K562 (cell line): ENCODE data around the gene CTU1. TPM values are rescaled to one million over a fixed set of nuclear protein-coding genes. Genes with fewer than 3 reads are reported as not detected.

ENCODE experiments used
- ARHGAP35 ChIP-seq: fragments of 450-650 bp; IDR thresholded peaks from 2 replicates; pipeline ENCODE4 v1.6.1; 2018; ENCODE audit not compliant: partially characterized antibody
- FOSL1 ChIP-seq: fragments of 200-800 bp; sonication (Bioruptor generic); conservative IDR thresholded peaks from 2 replicates; pipeline ENCODE4 v1.6.1; 2016; ENCODE audit warnings: missing genetic modification characterization, missing compliant biosample characterization
- HSF4 ChIP-seq: fragments of 250-450 bp; sonication (Bioruptor Pico); IDR thresholded peaks from 2 replicates; pipeline ENCODE4 v2.1.2; 2022; ENCODE audit warnings: mild to moderate bottlenecking, moderate library complexity, borderline replicate concordance
- IFI16 ChIP-seq: fragments of 250-450 bp; sonication (Bioruptor Pico); IDR thresholded peaks from 2 replicates; pipeline ENCODE4 v2.1.2; 2022; ENCODE audit warnings: mild to moderate bottlenecking, inconsistent platforms
- KDM5B ChIP-seq: fragments of 200-600 bp; sonication (generic); IDR thresholded peaks from 2 replicates; pipeline ENCODE4 v1.6.1; 2012; ENCODE audit warnings: low read depth, mild to moderate bottlenecking, moderate library complexity, low read length, control low read depth, inconsistent platforms; ENCODE audit not compliant: insufficient replicate concordance
- NFE2 ChIP-seq: IDR thresholded peaks from 2 replicates; pipeline ENCODE4 v1.6.1; 2014; ENCODE audit warnings: antibody characterized with exemption, low read depth
- NFYB ChIP-seq: IDR thresholded peaks from 2 replicates; pipeline ENCODE4 v1.6.1; 2011; ENCODE audit warnings: mild to moderate bottlenecking, moderate library complexity; ENCODE audit not compliant: insufficient read length; ENCODE audit errors: extremely low read depth
- PML ChIP-seq: IDR thresholded peaks from 2 replicates; pipeline ENCODE4 v1.6.1; 2012; ENCODE audit warnings: low read length, inconsistent platforms
- PPARD ChIP-seq: fragments of 250-450 bp; sonication (Bioruptor Pico); IDR thresholded peaks from 2 replicates; pipeline ENCODE4 v1.8.0; 2022; ENCODE audit warnings: inconsistent platforms, mild to moderate bottlenecking, moderate library complexity
- PTTG1 ChIP-seq: fragments of 450-650 bp; IDR thresholded peaks from 2 replicates; pipeline ENCODE4 v1.6.1; 2016; ENCODE audit warnings: low read depth, mild to moderate bottlenecking, missing genetic modification characterization, missing compliant biosample characterization
- SMAD1 ChIP-seq: fragments of 150-350 bp; IDR thresholded peaks from 2 replicates; pipeline ENCODE4 v1.6.1; 2014; ENCODE audit warnings: low read length, low read depth; ENCODE audit not compliant: partially characterized antibody
- SREBF1 ChIP-seq: fragments of 150-350 bp; IDR thresholded peaks from 2 replicates; pipeline ENCODE4 v1.6.1; 2014; ENCODE audit warnings: antibody characterized with exemption, low read depth, low read length, borderline replicate concordance
- TARDBP ChIP-seq: fragments of 450-650 bp; IDR thresholded peaks from 2 replicates; pipeline ENCODE4 v1.6.1; 2016
- ZBED1 ChIP-seq: IDR thresholded peaks from 2 replicates; pipeline ENCODE4 v1.6.1; 2014
- ZBTB8A ChIP-seq: fragments of 450-650 bp; IDR thresholded peaks from 2 replicates; pipeline ENCODE4 v1.6.1; 2018; ENCODE audit warnings: mild to moderate bottlenecking, moderate library complexity; ENCODE audit not compliant: partially characterized antibody
- ZC3H4 ChIP-seq: sonication (generic); formaldehyde crosslinking; IDR thresholded peaks from 2 replicates; pipeline ENCODE4 v1.9.0; 2021; ENCODE audit warnings: missing genetic modification reagents, borderline replicate concordance
- ZEB2 ChIP-seq: fragments of 450-650 bp; IDR thresholded peaks from 2 replicates; pipeline ENCODE4 v1.6.1; 2016
- ZNF239 ChIP-seq: fragments of 250-450 bp; sonication (Bioruptor Pico); IDR thresholded peaks from 2 replicates; pipeline ENCODE4 v1.4.0; 2020; ENCODE audit warnings: mild to moderate bottlenecking
- ZNF24 ChIP-seq: fragments of 450-650 bp; IDR thresholded peaks from 2 replicates; pipeline ENCODE4 v1.6.1; 2016
- ZNF263 ChIP-seq: sonication (generic); formaldehyde crosslinking; IDR thresholded peaks from 2 replicates; pipeline ENCODE4 v1.8.0; 2022; ENCODE audit warnings: mild to moderate bottlenecking, missing genetic modification reagents, borderline replicate concordance
- ZNF3 ChIP-seq: fragments of 250-450 bp; sonication (Bioruptor Pico); IDR thresholded peaks from 2 replicates; pipeline ENCODE4 v1.5.0; 2021; ENCODE audit warnings: mild to moderate bottlenecking, moderate library complexity
- ZNF398 ChIP-seq: fragments of 250-450 bp; sonication (Bioruptor Pico); IDR thresholded peaks from 2 replicates; pipeline ENCODE4 v1.8.0; 2021; ENCODE audit warnings: moderate library complexity, mild to moderate bottlenecking, inconsistent platforms
- ZNF561 ChIP-seq: fragments of 450-650 bp; formaldehyde crosslinking; conservative IDR thresholded peaks from 2 replicates; pipeline ENCODE4 v1.4.0; 2020; ENCODE audit warnings: mild to moderate bottlenecking, moderate library complexity
- ZNF695 ChIP-seq: fragments of 450-650 bp; formaldehyde crosslinking; IDR thresholded peaks from 2 replicates; pipeline ENCODE4 v1.4.0; 2020; ENCODE audit warnings: mild to moderate bottlenecking, moderate library complexity
- ZNF696 ChIP-seq: fragments of 250-450 bp; sonication (Bioruptor Pico); conservative IDR thresholded peaks from 2 replicates; pipeline ENCODE4 v1.4.0; 2020; ENCODE audit warnings: mild to moderate bottlenecking, moderate library complexity
- polyA plus RNA-seq, 8 experiments: library from polyadenylated mRNA; depleted of rRNA in 4 of 8; stranded (reverse) in 5 of 8; unstranded in 3 of 8; fragments of >200 nt; fragmentation: Nextera tagmentation in 2 of 8; fragmentation: Illumina TruSeq in 1 of 8; extraction: Ambion mirVana in 2 of 8; extraction: Trizol in 1 of 8; gene quantifications; 2 replicates each; pipeline versions ENCODE4 v1.2.1 to v1.2.3, GENCODE V29; 2011 to 2014; ENCODE audit warnings: inconsistent platforms in 1 of 8, missing spikeins in 1 of 8
- total RNA-seq, 7 experiments: library from RNA; depleted of rRNA in 6 of 7; stranded (reverse); fragments of >200 nt in 6 of 7; fragmentation: Illumina TruSeq in 2 of 7; extraction: Trizol in 2 of 7; gene quantifications; 2 replicates each; pipeline versions ENCODE4 v1.2.1 to v1.2.3, GENCODE V29; 2011 to 2021; ENCODE audit warnings: low replicate concordance in 1 of 7
- TF ChIP-seq, protein P1 (sequence below): fragments of 450-650 bp; IDR thresholded peaks from 2 replicates; pipeline ENCODE4 v1.7.1; 2018; ENCODE audit warnings: mild to moderate bottlenecking, low read depth; ENCODE audit not compliant: partially characterized antibody
- TF ChIP-seq, protein P2 (sequence below): sonication (generic); formaldehyde crosslinking; IDR thresholded peaks from 2 replicates; pipeline ENCODE4 v1.8.0; 2022; ENCODE audit warnings: mild to moderate bottlenecking, missing genetic modification reagents

The CTU1 gene
- total and polyA plus RNA-seq, 9 of the 15 experiments (the other 6 are each of a cell fraction or from before 2014, with no cell fraction given), result 0.03 to 18.4 (median 2.3) TPM; not detected in 1

DNA sequence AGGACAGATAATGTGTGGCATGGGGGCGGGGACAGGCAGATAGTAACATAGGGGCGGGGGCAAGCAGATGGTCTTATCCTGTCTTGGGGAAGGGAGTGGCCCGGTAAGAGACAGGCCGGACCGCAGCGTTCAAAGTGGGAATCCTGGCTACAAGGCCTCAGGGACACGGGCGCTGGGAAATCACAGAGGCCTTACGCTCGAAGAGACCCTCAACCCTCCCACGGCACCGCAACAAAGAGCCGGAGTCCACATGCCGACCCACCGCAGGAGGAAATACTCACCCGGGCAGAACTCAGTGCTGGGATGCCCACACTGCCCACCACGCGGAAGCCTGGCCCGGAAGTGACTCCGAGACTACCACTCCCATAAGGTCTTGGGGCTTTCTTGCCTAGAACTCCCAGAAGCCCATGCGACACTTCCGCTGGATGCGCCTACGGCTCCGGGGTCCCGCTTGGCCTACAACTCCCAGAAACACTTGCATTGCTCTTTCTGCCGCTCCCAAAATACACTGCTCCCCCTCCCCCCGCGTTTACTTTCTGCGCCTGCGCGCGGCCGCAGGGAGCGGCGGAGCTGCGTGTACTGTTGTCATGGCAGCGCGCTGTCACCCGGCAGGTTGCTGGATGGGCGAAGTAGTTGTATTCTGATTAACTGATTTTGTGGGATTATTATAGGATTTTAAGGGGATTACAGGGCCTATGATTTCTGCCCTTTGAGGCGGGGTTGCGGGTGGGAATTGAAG is at the start of gene CTU1 (continued):
- TF ChIP-seq ZBED1 (no peak), SMAD1 (no peak), ARHGAP35 (no peak), HSF4 (CRISPR knock-in tag) (no peak), TARDBP (no peak), ZEB2 (no peak), PTTG1 (tag) (no peak), IFI16 (CRISPR knock-in tag) (no peak), ZNF561 (CRISPR knock-in tag) (no peak), SREBF1 (peak; percentile 32; the same call in 1 of the 2 replicates), ZNF263 (peak; percentile 19), PPARD (CRISPR knock-in tag) (no peak), KDM5B (peak; percentile 14), ZBTB8A (no peak), FOSL1 (tag) (peak; percentile 55), NFYB (no peak), ZNF24 (no peak), ZNF695 (CRISPR knock-in tag) (no peak), ZNF696 (CRISPR knock-in tag) (no peak), PML (no peak), ZNF398 (no peak), ZNF239 (CRISPR knock-in tag) (no peak), ZNF3 (CRISPR knock-in tag) (no peak), NFE2 (no peak), ZC3H4 (CRISPR knock-in tag) (no peak)
- TF ChIP-seq, protein P1, sequence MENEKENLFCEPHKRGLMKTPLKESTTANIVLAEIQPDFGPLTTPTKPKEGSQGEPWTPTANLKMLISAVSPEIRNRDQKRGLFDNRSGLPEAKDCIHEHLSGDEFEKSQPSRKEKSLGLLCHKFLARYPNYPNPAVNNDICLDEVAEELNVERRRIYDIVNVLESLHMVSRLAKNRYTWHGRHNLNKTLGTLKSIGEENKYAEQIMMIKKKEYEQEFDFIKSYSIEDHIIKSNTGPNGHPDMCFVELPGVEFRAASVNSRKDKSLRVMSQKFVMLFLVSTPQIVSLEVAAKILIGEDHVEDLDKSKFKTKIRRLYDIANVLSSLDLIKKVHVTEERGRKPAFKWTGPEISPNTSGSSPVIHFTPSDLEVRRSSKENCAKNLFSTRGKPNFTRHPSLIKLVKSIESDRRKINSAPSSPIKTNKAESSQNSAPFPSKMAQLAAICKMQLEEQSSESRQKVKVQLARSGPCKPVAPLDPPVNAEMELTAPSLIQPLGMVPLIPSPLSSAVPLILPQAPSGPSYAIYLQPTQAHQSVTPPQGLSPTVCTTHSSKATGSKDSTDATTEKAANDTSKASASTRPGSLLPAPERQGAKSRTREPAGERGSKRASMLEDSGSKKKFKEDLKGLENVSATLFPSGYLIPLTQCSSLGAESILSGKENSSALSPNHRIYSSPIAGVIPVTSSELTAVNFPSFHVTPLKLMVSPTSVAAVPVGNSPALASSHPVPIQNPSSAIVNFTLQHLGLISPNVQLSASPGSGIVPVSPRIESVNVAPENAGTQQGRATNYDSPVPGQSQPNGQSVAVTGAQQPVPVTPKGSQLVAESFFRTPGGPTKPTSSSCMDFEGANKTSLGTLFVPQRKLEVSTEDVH, result peak; percentile 79
- TF ChIP-seq, protein P2, sequence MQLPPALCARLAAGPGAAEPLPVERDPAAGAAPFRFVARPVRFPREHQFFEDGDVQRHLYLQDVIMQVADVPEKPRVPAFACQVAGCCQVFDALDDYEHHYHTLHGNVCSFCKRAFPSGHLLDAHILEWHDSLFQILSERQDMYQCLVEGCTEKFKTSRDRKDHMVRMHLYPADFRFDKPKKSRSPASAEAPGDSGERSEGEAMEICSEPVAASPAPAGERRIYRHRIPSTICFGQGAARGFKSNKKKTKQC (CRISPR knock-in tag), result no peak
